ACHN (cell line): ENCODE data around the gene PEPD.

Experiments used
- DNase-seq: peaks from one replicate; pipeline ENCODE4 v3.0.0-alpha.2; 2015
- in situ Hi-C: cut with HindIII; loops from 2 replicates; pipeline ENCODE4 v1.10.0; 2017; ENCODE audit warnings: low sequenced_read_pairs, low pct_ligation_motif_present, low pct_unique_long_range_greater_than_20kb

PEPD gene

GRCh38 chr19:33368074-33368864, 153.3 kb downstream of the PEPD start:
- DNase-seq: peak; percentile 26
- in situ Hi-C loops: no loop called here

GRCh38 chr19:33366897-33367296, 154.7 kb downstream of the PEPD start:
- no peak for DNase-seq
- in situ Hi-C loops: no loop called here

- no peak for DNase-seq
- in situ Hi-C loops: no loop called here
Observed at GRCh38 chr19:33366127-33366526, 155.5 kb downstream of the PEPD start.

- in situ Hi-C loops: no loop called here
- no peak for DNase-seq
Observed at GRCh38 chr19:33365691-33366090, 155.9 kb downstream of the PEPD start.

- no peak for DNase-seq
- in situ Hi-C loops: no loop called here
Observed at GRCh38 chr19:33363476-33363875, 158.1 kb downstream of the PEPD start.

- in situ Hi-C loops: no loop called here
- no peak for DNase-seq
Observed at GRCh38 chr19:33362508-33363228, 158.9 kb downstream of the PEPD start.

- in situ Hi-C loops: no loop called here
Observed at GRCh38 chr19:33359581-33359980, 162.0 kb downstream of the PEPD start.

GRCh38 chr19:33358408-33358807, 163.2 kb downstream of the PEPD start:
- DNase-seq: no peak
- in situ Hi-C loops: no loop called here

More at GRCh38 chr19:33359581-33359980, 162.0 kb downstream of the PEPD start:
- DNase-seq: no peak

- in situ Hi-C loops: no loop called here
- no peak for DNase-seq
Observed at GRCh38 chr19:33357556-33357955, 164.0 kb downstream of the PEPD start.

GRCh38 chr19:33355535-33355934, 166.1 kb downstream of the PEPD start:
- in situ Hi-C loops: no loop called here
- DNase-seq: no peak

- in situ Hi-C loops: no loop called here
- DNase-seq: no peak
Observed at GRCh38 chr19:33350538-33351309, 170.9 kb downstream of the PEPD start.

GRCh38 chr19:33349319-33350289, 172.0 kb downstream of the PEPD start:
- in situ Hi-C loops: no loop called here

GRCh38 chr19:33348301-33349010, 173.1 kb downstream of the PEPD start:
- in situ Hi-C loops: no loop called here

More at GRCh38 chr19:33349319-33350289, 172.0 kb downstream of the PEPD start:
- DNase-seq: no peak

GRCh38 chr19:33347300-33347699, 174.3 kb downstream of the PEPD start:
- in situ Hi-C loops: no loop called here
- DNase-seq: no peak

More at GRCh38 chr19:33348301-33349010, 173.1 kb downstream of the PEPD start:
- DNase-seq: no peak

GRCh38 chr19:33346665-33347064, 174.9 kb downstream of the PEPD start:
- in situ Hi-C loops: no loop called here
- DNase-seq: no peak

- DNase-seq: no peak
- in situ Hi-C loops: no loop called here
Observed at GRCh38 chr19:33345163-33345562, 176.4 kb downstream of the PEPD start.

- DNase-seq: no peak
- in situ Hi-C loops: no loop called here
Observed at GRCh38 chr19:33344573-33344925, 177.0 kb downstream of the PEPD start.
